Stimulated activated CD8-positive, alpha-beta memory T cell treated with anti-CD3 and anti-CD28 coated beads, Interleukin-12 subunit alpha, Interleukin-12 subunit beta, amount 100 ng/mL, for 24 hours (primary cell): Measurements from ENCODE around the gene SLC2A8.

Experiments used
- DNase-seq: peaks from one replicate; pipeline ENCODE4 v3.0.0-alpha.2; 2020; ENCODE audit errors: extremely low read depth

Gene SLC2A8

GRCh38 chr9:127457191-127457878 is 60.4 kb downstream of the SLC2A8 start:
- DNase-seq, result no peak
